Stimulated activated CD4-positive, alpha-beta T cell treated with anti-CD3 and anti-CD28 coated beads, TNF-alpha, amount 100 ng/mL, for 24 hours (primary cell): ENCODE data around the gene BCOR.

Experiments
- DNase-seq, 3 experiments: peaks; one replicate each; pipeline ENCODE4 v3.0.0-alpha.2; 2020; ENCODE audit warnings: low read depth in 3 of 3

The BCOR gene

GRCh38 chrX:40112996-40113395 is 15.2 kb upstream of the BCOR start:
- DNase-seq: no peak

GRCh38 chrX:40111868-40112267 is 14.1 kb upstream of the BCOR start:
- DNase-seq: no peak

- DNase-seq: no peak
Observed at GRCh38 chrX:40109288-40110008, 11.7 kb upstream of the BCOR start.

- peak in 1 of 3 experiments; percentile 63 for DNase-seq
Observed at GRCh38 chrX:40108959-40109287, 11.2 kb upstream of the BCOR start.

GRCh38 chrX:40108162-40108958 is 10.6 kb upstream of the BCOR start:
- DNase-seq: no peak

GRCh38 chrX:40107291-40108161 is 9.8 kb upstream of the BCOR start:
- no peak for DNase-seq

GRCh38 chrX:40106676-40107290 is 9.0 kb upstream of the BCOR start:
- DNase-seq: no peak

- peak in 1 of 3 experiments; percentile 66 for DNase-seq
Observed at GRCh38 chrX:40105835-40106675, 8.3 kb upstream of the BCOR start.

- DNase-seq: no peak
Observed at GRCh38 chrX:40104985-40105834, 7.5 kb upstream of the BCOR start.

GRCh38 chrX:40104630-40104984 is 6.8 kb upstream of the BCOR start:
- no peak for DNase-seq

GRCh38 chrX:40103565-40104323 is 6.0 kb upstream of the BCOR start:
- no peak for DNase-seq

GRCh38 chrX:40102393-40103381 is 4.9 kb upstream of the BCOR start:
- DNase-seq: no peak

- DNase-seq: no peak
Observed at GRCh38 chrX:40101430-40101802, 3.7 kb upstream of the BCOR start.

- DNase-seq: no peak
Observed at GRCh38 chrX:40100537-40101429, 3.0 kb upstream of the BCOR start.

GRCh38 chrX:40100141-40100536 is 2.4 kb upstream of the BCOR start:
- no peak for DNase-seq

- peak in 1 of 3 experiments; percentile 42 for DNase-seq
Observed at GRCh38 chrX:40099055-40099958, 1.5 kb upstream of the BCOR start.
